ENCODE data around the gene FRAS1. TPM values are rescaled to one million over a fixed set of nuclear protein-coding genes. Genes with fewer than 3 reads are reported as not detected.

Gene FRAS1
- total RNA-seq, 2 donors from 2014 or later, result 77.0 to 78.3 TPM

- TF ChIP-seq CTCF (conservative IDR thresholded peaks at IDR 0.05), result no peak
- H3K4me1 Mint-ChIP-seq, result peaks cover 16% of the 10 kb centered on the region
- DNase-seq, result no peak
- peaks cover 7% of the 10 kb centered on the region for H3K9me3 Mint-ChIP-seq
- no peak overlapping the region for H3K4me3 Mint-ChIP-seq
- Histone ChIP-seq H3K9me3 (ENCODE audit: control insufficient read depth, low read length) (peaks cover 7% of the 10 kb centered on the region), H3K27ac (ENCODE audit: low read depth, low read length) (no peak overlapping the region), H3K4me3 (ENCODE audit: low read length) (no peak overlapping the region), H3K9ac (ENCODE audit: extremely low read depth, low read length, poor library complexity, severe bottlenecking) (no peak overlapping the region), H3K4me1 (ENCODE audit: control insufficient read depth, insufficient read depth, low read length) (no peaks in the 10 kb centered on the region), H3K36me3 (ENCODE audit: control insufficient read depth, insufficient read depth, low read length) (peaks cover 23% of the 10 kb centered on the region), H3K27me3 (ENCODE audit: control insufficient read depth, insufficient read depth, low read length, poor library complexity, severe bottlenecking) (no peaks in the 10 kb centered on the region)
- H3K27me3 Mint-ChIP-seq (ENCODE audit: insufficient read depth), result no peaks in the 10 kb centered on the region
- H3K27ac Mint-ChIP-seq, result no peak overlapping the region
- H3K36me3 Mint-ChIP-seq (ENCODE audit: low read depth), result peaks cover 28% of the 10 kb centered on the region
- WGBS, 2 experiments (ENCODE audit: insufficient coverage in 1 of 2, insufficient read length in 1 of 2), result 95 to 97% methylated on average over 3 to 4 of the region's 4 CpGs
Measured at GRCh38 chr4:78527555-78527954, 470.4 kb downstream of the FRAS1 start.

GRCh38 chr4:78528327-78528726, 471.2 kb downstream of the FRAS1 start:
- peaks cover 18% of the 10 kb centered on the region for H3K36me3 ChIP-seq (ENCODE audit: control insufficient read depth, insufficient read depth, low read length)
- Mint-ChIP-seq H3K9me3 (peaks cover 7% of the 10 kb centered on the region), H3K27me3 (ENCODE audit: insufficient read depth) (no peaks in the 10 kb centered on the region), H3K4me1 (peaks cover 16% of the 10 kb centered on the region), H3K4me3 (no peak overlapping the region), H3K36me3 (ENCODE audit: low read depth) (peaks cover 22% of the 10 kb centered on the region), H3K27ac (no peak overlapping the region)
- H3K4me1 ChIP-seq (ENCODE audit: control insufficient read depth, insufficient read depth, low read length), result no peaks in the 10 kb centered on the region
- H3K27me3 ChIP-seq (ENCODE audit: control insufficient read depth, insufficient read depth, low read length, poor library complexity, severe bottlenecking), result no peaks in the 10 kb centered on the region
- no peak overlapping the region for H3K9ac ChIP-seq (ENCODE audit: extremely low read depth, low read length, poor library complexity, severe bottlenecking)
- no peak overlapping the region for H3K27ac ChIP-seq (ENCODE audit: low read depth, low read length)
- no peak overlapping the region for H3K4me3 ChIP-seq (ENCODE audit: low read length)
- WGBS, 2 experiments (ENCODE audit: insufficient coverage in 1 of 2, insufficient read length in 1 of 2), result 82% methylated on average over 3 of the region's 3 CpGs; no CpG with 5 or more reads in 1 of the 2 experiments
- TF ChIP-seq CTCF (conservative IDR thresholded peaks at IDR 0.05), result no peak
- no peak for DNase-seq
- H3K9me3 ChIP-seq (ENCODE audit: control insufficient read depth, low read length), result peaks cover 7% of the 10 kb centered on the region

- Histone ChIP-seq H3K4me1 (ENCODE audit: control insufficient read depth, insufficient read depth, low read length) (no peaks in the 10 kb centered on the region), H3K27ac (ENCODE audit: low read depth, low read length) (no peak overlapping the region), H3K36me3 (ENCODE audit: control insufficient read depth, insufficient read depth, low read length) (peaks cover 11% of the 10 kb centered on the region), H3K9ac (ENCODE audit: extremely low read depth, low read length, poor library complexity, severe bottlenecking) (no peak overlapping the region), H3K4me3 (ENCODE audit: low read length) (no peak overlapping the region), H3K27me3 (ENCODE audit: control insufficient read depth, insufficient read depth, low read length, poor library complexity, severe bottlenecking) (no peaks in the 10 kb centered on the region), H3K9me3 (ENCODE audit: control insufficient read depth, low read length) (peaks cover 7% of the 10 kb centered on the region)
- Mint-ChIP-seq H3K27me3 (ENCODE audit: insufficient read depth) (no peaks in the 10 kb centered on the region), H3K4me1 (peaks cover 16% of the 10 kb centered on the region), H3K4me3 (no peak overlapping the region), H3K27ac (no peak overlapping the region), H3K36me3 (ENCODE audit: low read depth) (peaks cover 15% of the 10 kb centered on the region), H3K9me3 (peaks cover 7% of the 10 kb centered on the region)
- DNase-seq, result no peak
- TF ChIP-seq CTCF (conservative IDR thresholded peaks at IDR 0.05), result no peak
- 93 to 94% methylated on average over 1 to 2 of the region's 2 CpGs for WGBS, 2 experiments (ENCODE audit: insufficient coverage in 1 of 2, insufficient read length in 1 of 2)
Measured at GRCh38 chr4:78529569-78530209, 472.6 kb downstream of the FRAS1 start.
